ENCODE results near the gene HECTD4.

- TF ChIP-seq CTCF (conservative IDR thresholded peaks at IDR 0.05) = no peak
- TF ChIP-seq ZFX (IDR thresholded peaks at IDR 0.05) = no peak
These were observed 218.7 kb downstream of the HECTD4 start for GRCh38 chr12:112163471-112163991.
